ENCODE measurements around the gene CYP2U1. TPM values are rescaled to one million over a fixed set of nuclear protein-coding genes. Genes with fewer than 3 reads are reported as not detected.

The CYP2U1 gene
- total RNA-seq, 1 experiment from 2014 or later: 1.1 TPM

- ChIA-PET POLR2A (ENCODE audit: unreplicated experiment) (no interaction called here), CTCF (no interaction called here)
- Histone ChIP-seq H3K27ac (no peak overlapping the region), H3K4me2 (no peak overlapping the region), H3K4me3 (no peak overlapping the region), H3K27me3 (ENCODE audit: insufficient read depth, low read depth) (no peaks in the 10 kb centered on the region), H3K36me3 (ENCODE audit: low read depth) (no peaks in the 10 kb centered on the region), H3K79me2 (ENCODE audit: low read depth) (no peaks in the 10 kb centered on the region), H3K9me2 (ENCODE audit: insufficient read depth) (no peaks in the 10 kb centered on the region), H3K9me3 (ENCODE audit: insufficient read depth, low read depth) (no peaks in the 10 kb centered on the region), H4K20me1 (ENCODE audit: insufficient read depth) (no peaks in the 10 kb centered on the region), H3F3A (ENCODE audit: insufficient read depth, low read depth) (no peaks in the 10 kb centered on the region), H2AFZ (no peak overlapping the region), H3K4me1 (replicated peaks; ENCODE audit: insufficient read depth) (no peaks in the 10 kb centered on the region)
- DNase-seq: no peak
- BruUV-seq (replicated peaks): no TSS peak
- no peak for TF ChIP-seq CTCF (conservative IDR thresholded peaks at IDR 0.05)
- intact Hi-C loops (cut with micrococcal nuclease; ENCODE audit: unreplicated experiment): no loop called here
These were observed 38.9 kb downstream of the CYP2U1 start for GRCh38 chr4:107970063-107970798.

GRCh38 chr4:107972605-107973004 is 41.3 kb downstream of the CYP2U1 start:
- POLR2A ChIA-PET (ENCODE audit: unreplicated experiment): no interaction called here
- Histone ChIP-seq H3K79me2 (ENCODE audit: low read depth) (no peaks in the 10 kb centered on the region), H3K4me3 (no peak overlapping the region), H2AFZ (no peak overlapping the region), H3K36me3 (ENCODE audit: low read depth) (no peaks in the 10 kb centered on the region), H3K9me3 (ENCODE audit: insufficient read depth, low read depth) (no peaks in the 10 kb centered on the region), H4K20me1 (ENCODE audit: insufficient read depth) (no peaks in the 10 kb centered on the region), H3K4me1 (replicated peaks; ENCODE audit: insufficient read depth) (no peaks in the 10 kb centered on the region), H3K27me3 (ENCODE audit: insufficient read depth, low read depth) (no peaks in the 10 kb centered on the region), H3K27ac (no peak overlapping the region), H3K9me2 (ENCODE audit: insufficient read depth) (no peaks in the 10 kb centered on the region), H3K4me2 (no peak overlapping the region), H3F3A (ENCODE audit: insufficient read depth, low read depth) (no peaks in the 10 kb centered on the region)
- CTCF ChIA-PET: no interaction called here
- no peak for DNase-seq
- intact Hi-C loops (cut with micrococcal nuclease; ENCODE audit: unreplicated experiment): no loop called here
- no TSS peak for BruUV-seq (replicated peaks)
- no peak for TF ChIP-seq CTCF (conservative IDR thresholded peaks at IDR 0.05)
- TF ChIP-seq EZH2 (IDR thresholded peaks at IDR 0.05; ENCODE audit: low read depth): no peak

- TF ChIP-seq CTCF (conservative IDR thresholded peaks at IDR 0.05) (no peak), EZH2 (IDR thresholded peaks at IDR 0.05; ENCODE audit: low read depth) (no peak)
- POLR2A ChIA-PET (ENCODE audit: unreplicated experiment): no interaction called here
- CTCF ChIA-PET: no interaction called here
These were observed 43.2 kb downstream of the CYP2U1 start for GRCh38 chr4:107974523-107974922.

More at GRCh38 chr4:107974523-107974922, 43.2 kb downstream of the CYP2U1 start:
- Histone ChIP-seq H3K9me2 (ENCODE audit: insufficient read depth) (no peaks in the 10 kb centered on the region), H2AFZ (no peak overlapping the region), H3K9me3 (ENCODE audit: insufficient read depth, low read depth) (no peaks in the 10 kb centered on the region), H4K20me1 (ENCODE audit: insufficient read depth) (no peaks in the 10 kb centered on the region), H3K36me3 (ENCODE audit: low read depth) (no peaks in the 10 kb centered on the region), H3F3A (ENCODE audit: insufficient read depth, low read depth) (no peaks in the 10 kb centered on the region), H3K27me3 (ENCODE audit: insufficient read depth, low read depth) (no peaks in the 10 kb centered on the region), H3K79me2 (ENCODE audit: low read depth) (no peaks in the 10 kb centered on the region), H3K4me2 (no peak overlapping the region), H3K27ac (no peak overlapping the region), H3K4me1 (replicated peaks; ENCODE audit: insufficient read depth) (no peaks in the 10 kb centered on the region), H3K4me3 (no peak overlapping the region)
- no peak for DNase-seq
- intact Hi-C loops (cut with micrococcal nuclease; ENCODE audit: unreplicated experiment): no loop called here
- BruUV-seq (replicated peaks): no TSS peak

All from PC-9 (cell line).